HG03521 (cell line): ENCODE data around the gene TBC1D1.

Source experiments
- ATAC-seq: cut with Tn5 transposase; IDR thresholded peaks from one replicate; pipeline ENCODE4 v1.9.1; 2021; ENCODE audit warnings: mild to moderate bottlenecking, moderate library complexity; ENCODE audit not compliant: unreplicated experiment

Gene TBC1D1

DNA sequence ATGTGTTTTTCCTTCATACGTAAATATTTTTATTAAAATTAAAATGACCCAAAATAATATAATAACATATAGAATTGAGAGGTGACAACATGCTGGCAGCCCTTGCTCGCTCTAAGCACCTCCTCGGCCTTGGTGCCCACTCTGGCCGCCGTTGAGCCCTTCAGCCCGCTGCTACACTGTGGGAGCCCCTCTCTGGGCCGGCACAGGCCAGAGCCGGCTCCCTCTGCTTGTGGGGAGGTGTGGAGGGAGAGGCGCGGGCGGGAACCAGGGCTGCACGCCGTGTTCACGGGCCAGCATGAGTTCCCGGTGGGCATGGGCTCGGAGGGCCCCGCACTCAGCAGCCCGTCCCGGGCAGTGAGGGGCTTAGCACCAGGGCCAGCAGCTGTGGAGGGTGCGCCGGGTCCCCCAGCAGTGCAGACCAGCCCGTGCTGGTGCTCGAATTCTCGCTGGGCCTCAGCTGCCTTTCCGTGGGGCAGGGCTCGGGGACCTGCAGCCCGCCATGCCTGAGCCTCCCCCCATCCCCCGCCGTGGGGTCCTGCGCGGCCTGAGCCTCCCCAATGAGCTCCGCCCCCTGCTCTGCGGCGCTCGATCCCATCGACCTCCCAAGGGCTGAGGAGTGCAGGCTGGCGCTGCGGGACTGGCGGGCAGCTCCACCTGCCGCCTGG, 291.6 kb downstream of the TBC1D1 start:
- no peak for ATAC-seq

- no peak for ATAC-seq
Measured at GRCh38 chr4:38184404-38184803, 293.5 kb downstream of the TBC1D1 start.

DNA sequence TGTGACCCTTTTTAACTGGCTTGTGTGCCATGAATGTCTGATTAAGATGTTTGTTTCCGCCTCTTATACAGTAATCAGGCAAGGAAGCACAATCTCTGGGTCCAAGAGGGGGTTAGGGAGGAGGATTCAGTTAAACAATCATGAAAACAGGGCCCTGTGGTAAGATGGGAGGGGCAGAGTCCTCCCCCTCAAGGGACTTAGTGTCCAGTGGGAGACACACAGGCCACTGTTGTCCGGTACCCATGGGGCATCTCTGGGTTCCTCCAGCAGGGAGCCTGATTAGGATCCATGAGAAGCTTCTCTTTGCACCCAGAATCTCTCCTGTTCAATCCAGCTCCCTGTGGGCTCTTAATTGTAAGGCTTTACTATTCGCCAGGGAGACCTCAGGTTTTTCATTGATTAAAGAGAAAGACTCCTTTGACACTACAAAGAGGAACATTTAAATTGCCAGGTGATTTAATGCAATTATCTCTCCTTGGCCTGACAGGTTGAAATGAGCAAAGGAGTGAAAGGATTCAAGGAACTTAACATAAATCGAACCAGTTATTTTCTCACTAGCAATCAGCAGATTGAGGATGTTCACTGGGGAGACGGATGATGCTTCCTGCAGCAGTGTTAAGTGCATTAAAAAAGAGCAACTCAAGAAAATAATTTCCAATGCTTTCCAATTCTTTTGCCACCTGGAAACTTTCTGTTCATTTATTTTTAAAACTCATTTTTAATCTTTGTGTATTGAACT, 294.7 kb downstream of the TBC1D1 start:
- ATAC-seq: no peak

DNA sequence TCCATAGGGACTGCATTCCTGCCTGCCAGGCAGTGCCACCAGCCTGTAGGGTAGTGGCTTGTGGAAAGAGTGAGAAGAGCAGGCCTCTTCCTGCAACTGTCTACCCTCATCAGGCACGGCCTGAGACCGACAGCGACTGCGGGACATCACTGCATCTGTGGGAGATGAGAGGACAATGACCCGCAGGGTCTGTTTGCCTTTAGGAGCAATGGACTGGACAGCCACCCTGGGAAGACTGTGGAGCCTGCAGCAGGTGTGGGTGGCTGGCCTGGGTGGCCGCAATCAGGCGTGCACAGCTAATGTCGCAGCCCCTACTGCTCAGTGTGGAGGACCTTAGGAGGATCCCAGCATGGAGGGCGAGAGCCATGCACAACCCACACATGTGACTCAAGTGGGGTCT, 297.3 kb downstream of the TBC1D1 start:
- no peak for ATAC-seq

- no peak for ATAC-seq
Measured at GRCh38 chr4:38188631-38189101, 297.8 kb downstream of the TBC1D1 start.
